ENCODE results near the gene CSNK1E.

DNA sequence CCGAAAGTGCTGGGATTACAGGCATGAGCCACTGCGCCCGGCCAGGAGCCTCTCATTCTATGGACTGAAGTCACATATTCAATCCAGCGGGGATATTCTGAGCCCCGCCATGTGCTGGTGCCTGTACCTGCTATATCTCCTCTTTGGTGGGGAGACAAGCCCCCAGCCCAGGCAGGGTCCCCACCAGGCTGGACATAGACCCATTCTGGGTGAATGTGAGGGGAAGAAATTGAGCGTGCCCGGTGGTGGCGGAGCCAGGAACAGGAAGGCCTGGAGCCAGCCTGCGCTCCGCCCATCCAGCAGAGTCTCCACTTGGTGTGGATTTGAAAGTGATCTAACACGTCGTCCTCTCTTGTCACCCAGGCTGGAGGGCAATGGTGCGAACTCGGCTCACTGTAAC, 38.0 kb upstream of the CSNK1E start:
- TF ChIP-seq, protein P1, sequence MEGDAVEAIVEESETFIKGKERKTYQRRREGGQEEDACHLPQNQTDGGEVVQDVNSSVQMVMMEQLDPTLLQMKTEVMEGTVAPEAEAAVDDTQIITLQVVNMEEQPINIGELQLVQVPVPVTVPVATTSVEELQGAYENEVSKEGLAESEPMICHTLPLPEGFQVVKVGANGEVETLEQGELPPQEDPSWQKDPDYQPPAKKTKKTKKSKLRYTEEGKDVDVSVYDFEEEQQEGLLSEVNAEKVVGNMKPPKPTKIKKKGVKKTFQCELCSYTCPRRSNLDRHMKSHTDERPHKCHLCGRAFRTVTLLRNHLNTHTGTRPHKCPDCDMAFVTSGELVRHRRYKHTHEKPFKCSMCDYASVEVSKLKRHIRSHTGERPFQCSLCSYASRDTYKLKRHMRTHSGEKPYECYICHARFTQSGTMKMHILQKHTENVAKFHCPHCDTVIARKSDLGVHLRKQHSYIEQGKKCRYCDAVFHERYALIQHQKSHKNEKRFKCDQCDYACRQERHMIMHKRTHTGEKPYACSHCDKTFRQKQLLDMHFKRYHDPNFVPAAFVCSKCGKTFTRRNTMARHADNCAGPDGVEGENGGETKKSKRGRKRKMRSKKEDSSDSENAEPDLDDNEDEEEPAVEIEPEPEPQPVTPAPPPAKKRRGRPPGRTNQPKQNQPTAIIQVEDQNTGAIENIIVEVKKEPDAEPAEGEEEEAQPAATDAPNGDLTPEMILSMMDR (IDR thresholded peaks at IDR 0.05) = no peak
- TF ChIP-seq POLR2A (IDR thresholded peaks at IDR 0.05) = no peak
